ENCODE measurements around the gene MAPRE2.

- TF ChIP-seq CTCF (IDR thresholded peaks at IDR 0.05; ENCODE audit: insufficient read depth, low read length, poor library complexity, severe bottlenecking): no peak
- no peak for TF ChIP-seq EZH2phosphoT487 (conservative IDR thresholded peaks at IDR 0.05; ENCODE audit: low read length)
Measured at GRCh38 chr18:35180455-35180854, 139.2 kb downstream of the MAPRE2 start.

Data from SU-DHL-6 (cell line).